NCI-H2029 (cell line): ENCODE results near the gene TAS1R3.

Source experiments
- DNase-seq: peaks from one replicate; lab custom pipeline; 2025; lab: John Stamatoyannopoulos, UW

TAS1R3 gene

GRCh38 chr1:1295154-1295923 is 35.7 kb upstream of the TAS1R3 start:
- no peak for DNase-seq

DNA sequence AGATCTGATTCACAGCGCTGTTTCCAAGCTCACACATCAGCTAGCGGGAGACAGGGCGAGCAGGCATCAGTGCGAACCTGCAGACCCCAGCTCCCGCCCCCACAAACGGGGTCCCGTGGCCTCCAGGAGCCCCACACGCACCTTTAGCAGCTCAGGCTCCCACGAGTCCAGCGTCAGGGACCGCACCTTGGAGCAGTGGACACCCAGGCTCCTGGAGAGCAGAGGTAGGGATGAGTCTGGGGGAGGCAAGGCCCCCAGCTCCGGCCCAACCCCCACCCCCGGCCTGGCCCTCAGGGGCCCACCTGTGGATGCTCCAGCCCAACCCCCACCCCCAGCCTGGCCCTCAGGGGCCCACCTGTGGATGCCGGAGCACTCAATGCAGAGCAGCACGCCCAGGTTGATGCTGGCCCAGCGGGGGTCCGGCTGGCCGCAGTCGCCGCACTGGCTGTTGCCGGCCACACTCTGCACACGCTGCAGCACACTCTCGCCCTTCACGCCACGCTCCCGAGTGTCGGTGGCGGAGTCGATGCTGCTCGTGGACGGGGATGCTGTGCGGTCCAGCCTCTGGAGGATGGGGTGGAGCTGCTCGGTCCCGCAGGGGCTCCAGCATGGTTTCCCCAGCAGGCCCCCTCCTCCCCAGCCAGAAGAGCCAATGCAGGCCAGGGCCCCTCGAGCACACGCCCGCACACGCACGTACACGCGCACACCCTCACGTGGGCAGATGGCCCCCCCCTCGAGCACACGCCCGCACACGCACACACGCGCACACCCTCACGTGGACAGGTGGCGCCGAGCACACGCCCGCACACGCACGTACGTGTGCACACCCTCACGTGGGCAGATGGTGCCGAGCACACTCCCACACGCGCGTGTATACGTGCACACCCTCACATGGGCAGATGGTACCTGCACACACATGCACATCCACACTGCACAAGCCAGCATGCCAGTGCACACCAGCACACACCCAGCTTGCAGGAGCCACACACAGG is 34.7 kb upstream of the TAS1R3 start:
- DNase-seq = no peak

DNA sequence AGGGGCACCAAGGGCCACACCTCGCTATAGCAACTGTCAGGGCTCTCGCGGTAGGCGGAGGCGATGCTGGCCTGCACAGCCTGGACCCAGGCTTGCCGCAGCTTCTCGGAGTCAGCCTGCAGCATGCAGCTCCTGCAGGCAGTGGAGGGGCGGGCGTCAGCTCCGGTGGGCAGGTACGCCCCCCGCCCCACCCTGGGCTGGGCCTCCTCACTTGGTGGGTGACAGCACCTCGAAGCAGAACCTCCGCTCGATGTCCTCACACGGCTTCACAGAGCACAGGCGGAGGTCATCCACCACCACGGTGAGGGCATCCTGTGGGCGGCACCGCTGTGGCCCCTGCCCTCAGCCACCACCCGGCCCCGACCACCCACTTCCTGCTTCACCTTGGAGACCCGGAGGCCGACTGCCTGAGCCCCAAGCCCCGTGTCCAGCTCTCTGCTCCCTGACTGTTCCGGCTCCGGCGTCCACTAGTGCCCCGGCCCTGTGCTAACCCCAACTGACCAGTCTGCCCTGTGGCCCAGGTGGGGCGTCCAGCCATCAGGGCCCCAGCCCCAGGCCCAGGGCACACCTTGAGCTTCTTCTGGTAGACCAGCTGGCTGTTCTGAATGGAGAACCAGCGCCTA is 33.2 kb upstream of the TAS1R3 start:
- no peak for DNase-seq

GRCh38 chr1:1298861-1299685 is 32.0 kb upstream of the TAS1R3 start:
- no peak for DNase-seq

- DNase-seq = no peak
These were observed 31.3 kb upstream of the TAS1R3 start for GRCh38 chr1:1299686-1300351.

GRCh38 chr1:1300352-1300739 is 30.7 kb upstream of the TAS1R3 start:
- DNase-seq = no peak

DNA sequence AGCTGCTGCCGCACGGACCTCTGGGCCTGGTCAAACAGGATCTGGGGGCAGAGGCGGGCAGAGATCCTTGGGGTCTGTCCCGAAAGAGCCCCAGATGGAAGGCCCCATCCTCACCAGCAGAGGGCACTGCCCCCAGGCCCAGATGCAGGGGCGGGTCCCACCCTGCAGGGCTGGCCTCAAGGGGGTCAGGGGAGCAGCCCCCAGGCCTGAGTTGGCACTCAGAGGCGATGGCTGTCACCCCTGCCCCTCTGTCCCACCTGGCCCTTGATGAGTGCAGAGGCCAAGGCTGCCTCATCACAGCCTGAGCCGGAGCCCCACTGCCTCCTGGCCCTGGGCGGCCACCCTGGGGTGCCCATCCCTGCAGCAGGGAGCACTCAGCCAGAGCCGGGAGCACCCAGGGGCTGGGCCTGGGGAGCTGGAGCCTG is 29.1 kb upstream of the TAS1R3 start:
- DNase-seq = no peak

- no peak for DNase-seq
These were observed 28.1 kb upstream of the TAS1R3 start for GRCh38 chr1:1302951-1303509.

GRCh38 chr1:1303736-1304135 is 27.3 kb upstream of the TAS1R3 start:
- no peak for DNase-seq

- DNase-seq = peak; percentile 67
These were observed 26.5 kb upstream of the TAS1R3 start for GRCh38 chr1:1304331-1305299.

- DNase-seq = no peak
These were observed 25.6 kb upstream of the TAS1R3 start for GRCh38 chr1:1305300-1306069.

- no peak for DNase-seq
These were observed 24.9 kb upstream of the TAS1R3 start for GRCh38 chr1:1306070-1306660.

DNA sequence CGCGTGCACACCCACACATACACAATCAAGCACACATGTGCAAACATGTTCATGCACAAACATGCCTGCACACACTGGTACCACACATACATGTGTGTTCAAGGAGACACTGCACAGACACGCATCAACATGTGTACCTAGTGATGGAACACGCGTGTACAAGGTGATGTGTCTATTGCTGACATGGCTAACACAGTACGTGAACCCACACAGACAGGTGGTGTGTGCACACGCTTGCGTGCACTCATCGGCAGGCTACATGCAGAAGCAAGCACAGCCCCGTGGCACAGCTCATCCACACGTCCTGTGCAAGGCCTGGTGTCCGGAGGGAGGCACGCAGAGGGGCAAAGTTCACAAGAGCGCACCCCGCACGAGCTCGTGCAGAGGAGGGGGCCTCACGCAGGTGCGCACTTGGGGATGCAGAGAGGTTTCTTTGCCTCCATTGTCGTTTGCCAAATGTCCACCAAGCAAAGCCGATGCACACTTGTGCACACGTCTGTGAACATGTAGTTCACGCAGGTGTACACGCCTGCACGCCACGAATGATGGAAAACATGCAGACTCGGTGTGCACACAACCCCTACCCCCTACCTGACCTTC is 24.3 kb upstream of the TAS1R3 start:
- no peak for DNase-seq

DNA sequence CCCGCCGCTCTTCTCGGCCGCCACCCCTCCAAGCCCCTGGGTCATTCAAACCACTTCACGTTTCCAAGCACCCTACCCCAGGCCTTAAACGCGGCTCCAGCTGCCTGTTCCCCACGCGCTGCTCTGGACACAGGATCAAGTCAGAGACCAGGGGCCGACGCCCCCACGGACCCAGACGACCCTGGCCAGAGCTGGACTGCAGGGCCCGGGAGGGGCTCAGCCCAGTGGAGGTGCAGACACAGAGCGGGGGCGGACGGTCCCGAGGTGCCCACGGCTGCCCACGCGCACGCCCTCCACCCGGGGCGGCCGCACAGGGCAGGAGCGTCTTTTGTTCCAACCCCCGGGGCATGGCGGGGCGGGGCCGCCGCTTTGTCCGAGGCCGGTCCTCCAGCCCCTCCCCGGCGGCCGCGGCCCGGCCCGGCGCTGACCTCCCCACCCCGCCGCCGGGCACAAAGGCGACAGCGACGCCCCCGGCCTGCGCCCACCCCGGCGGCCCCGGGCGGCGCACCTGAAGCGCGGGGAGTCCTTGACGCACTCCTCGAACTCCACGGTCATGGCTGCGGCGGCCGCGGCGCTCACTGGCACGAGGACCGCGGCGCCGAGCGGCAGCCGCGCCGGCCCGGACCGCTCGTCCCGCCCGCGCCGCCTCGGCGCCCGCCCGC is 23.7 kb upstream of the TAS1R3 start:
- no peak for DNase-seq

GRCh38 chr1:1307923-1308755 is 22.9 kb upstream of the TAS1R3 start, which contains the start of the genes ACAP3 and PUSL1:
ACAP3 (minus strand) TSS chr1:1307930; CDS start chr1:1307815, 115 bp downstream.
PUSL1 (plus strand) TSS chr1:1308597; CDS start chr1:1308644, 47 bp downstream.
- DNase-seq = peak; percentile 92

GRCh38 chr1:1308756-1309250 is 22.3 kb upstream of the TAS1R3 start:
- no peak for DNase-seq
